Mesendoderm (in vitro differentiated cells): ENCODE measurements around the gene CIDEC.
A peak's percentile ranks its signal among the peaks of the same experiment; 100 is the strongest.

Source experiments
- DNase-seq: peaks from one replicate; pipeline ENCODE4 v3.0.0; 2013
- H2AK5ac ChIP-seq: 2 replicates; pipeline ENCODE4 v1.6.1; 2013; ENCODE audit warnings: low read length, inconsistent platforms
- H2BK120ac ChIP-seq: 2 replicates; pipeline ENCODE4 v1.6.1; 2013; ENCODE audit warnings: low read depth, mild to moderate bottlenecking, low read length, moderate library complexity, mixed read lengths
- H2BK15ac ChIP-seq: replicated peaks from 2 replicates; pipeline ENCODE4 v1.6.1; 2013; ENCODE audit warnings: low read depth, mild to moderate bottlenecking, moderate library complexity
- H2BK5ac ChIP-seq: 2 replicates; pipeline ENCODE4 v1.6.1; 2013; ENCODE audit warnings: low read length, inconsistent platforms
- H3K18ac ChIP-seq: 2 replicates; pipeline ENCODE4 v1.6.1; 2013; ENCODE audit warnings: mild to moderate bottlenecking, low read length, mixed read lengths
- H3K23ac ChIP-seq: one replicate; pipeline ENCODE4 v1.6.1; 2013; ENCODE audit warnings: low read length
- H3K27ac ChIP-seq: 2 replicates; pipeline ENCODE4 v1.5.1; 2013; ENCODE audit warnings: low read depth, mild to moderate bottlenecking, inconsistent platforms, low read length, moderate library complexity
- H3K27me3 ChIP-seq: 2 replicates; pipeline ENCODE4 v1.6.1; 2013; ENCODE audit warnings: low read length, control low read depth, mild to moderate bottlenecking, inconsistent platforms; ENCODE audit not compliant: insufficient read depth, poor library complexity
- H3K36me3 ChIP-seq: 2 replicates; pipeline ENCODE4 v1.6.1; 2013; ENCODE audit warnings: low read length, inconsistent platforms; ENCODE audit not compliant: control insufficient read depth, insufficient read depth
- H3K4ac ChIP-seq: one replicate; pipeline ENCODE4 v1.6.1; 2013; ENCODE audit warnings: low read depth, mild to moderate bottlenecking, low read length, moderate library complexity
- H3K4me1 ChIP-seq: 2 replicates; pipeline ENCODE4 v1.6.1; 2013; ENCODE audit warnings: low read depth, low read length, inconsistent platforms; ENCODE audit not compliant: control insufficient read depth
- H3K4me2 ChIP-seq: 2 replicates; pipeline ENCODE4 v1.6.1; 2013; ENCODE audit warnings: low read length
- H3K4me3 ChIP-seq: 2 replicates; pipeline ENCODE4 v1.5.1; 2013; ENCODE audit warnings: mild to moderate bottlenecking, low read length
- H3K56ac ChIP-seq: one replicate; pipeline ENCODE4 v1.6.1; 2013; ENCODE audit warnings: low read length
- H3K79me1 ChIP-seq: 2 replicates; pipeline ENCODE4 v1.6.1; 2013; ENCODE audit warnings: low read length, inconsistent platforms
- H3K79me2 ChIP-seq: 2 replicates; pipeline ENCODE4 v1.6.1; 2013; ENCODE audit warnings: mild to moderate bottlenecking, low read length; ENCODE audit not compliant: control insufficient read depth, insufficient read depth
- H3K9ac ChIP-seq: 2 replicates; pipeline ENCODE4 v1.6.1; 2013; ENCODE audit warnings: low read length, inconsistent platforms
- H4K5ac ChIP-seq: one replicate; pipeline ENCODE4 v1.6.1; 2013; ENCODE audit warnings: low read length
- H4K8ac ChIP-seq: one replicate; pipeline ENCODE4 v1.6.1; 2013; ENCODE audit warnings: low read depth, mild to moderate bottlenecking, control low read depth, low read length, moderate library complexity
- WGBS: extraction: QIAGEN DNeasy Blood & Tissue Kit; methylation state at CpG from one replicate; pipeline ENCODE4 v1.1.7; 2013; ENCODE audit warnings: low lambda C conversion rate, missing lambda C conversion rate; ENCODE audit not compliant: insufficient coverage; ENCODE audit errors: extremely low coverage; 5-methylcytosine and 5-hydroxymethylcytosine counted together

Gene CIDEC

GRCh38 chr3:9893739-9894138 is 13.7 kb upstream of the CIDEC start:
- peaks cover 11% of the 10 kb centered on the region for H3K79me1 ChIP-seq
- no peak overlapping the region for H3K4ac ChIP-seq
- no peaks in the 10 kb centered on the region for H3K27me3 ChIP-seq
- H4K5ac ChIP-seq: no peak overlapping the region
- no peak overlapping the region for H3K4me3 ChIP-seq
- no peak overlapping the region for H2BK15ac ChIP-seq
- H4K8ac ChIP-seq: no peak overlapping the region
- peaks cover 6% of the 10 kb centered on the region for H3K36me3 ChIP-seq
- H3K4me1 ChIP-seq: no peaks in the 10 kb centered on the region
- no peak overlapping the region for H3K56ac ChIP-seq
- H3K4me2 ChIP-seq: no peak overlapping the region
- no CpG with 5 or more reads among the region's 1 CpG for WGBS
- H3K9ac ChIP-seq: no peak overlapping the region
- no peak overlapping the region for H3K23ac ChIP-seq
- H3K18ac ChIP-seq: no peak overlapping the region
- peaks cover 13% of the 10 kb centered on the region for H3K79me2 ChIP-seq
- DNase-seq: no peak
- no peak overlapping the region for H2BK120ac ChIP-seq
- H3K27ac ChIP-seq: no peak overlapping the region
- H2BK5ac ChIP-seq: no peak overlapping the region
- no peak overlapping the region for H2AK5ac ChIP-seq

- Histone ChIP-seq H4K8ac (peak overlapping the region; percentile 77), H3K27me3 (no peaks in the 10 kb centered on the region), H3K79me2 (peaks cover 13% of the 10 kb centered on the region), H2BK5ac (no peak overlapping the region), H3K18ac (peak overlapping the region; percentile 54), H2AK5ac (no peak overlapping the region), H4K5ac (no peak overlapping the region), H2BK120ac (peak overlapping the region; percentile 0), H3K56ac (peak overlapping the region; percentile 99), H3K4ac (peak overlapping the region; percentile 17), H3K4me1 (no peaks in the 10 kb centered on the region), H3K9ac (peak overlapping the region; percentile 99), H3K79me1 (peaks cover 11% of the 10 kb centered on the region), H3K4me2 (peak overlapping the region; percentile 89), H3K36me3 (peaks cover 6% of the 10 kb centered on the region), H3K4me3 (peak overlapping the region; percentile 98), H2BK15ac (no peak overlapping the region), H3K23ac (peak overlapping the region; percentile 94), H3K27ac (no peak overlapping the region)
- DNase-seq: no peak
- WGBS: no CpG with 5 or more reads among the region's 12 CpGs
Measured at GRCh38 chr3:9891072-9891622, 11.1 kb upstream of the CIDEC start.

- H3K79me2 ChIP-seq: peaks cover 13% of the 10 kb centered on the region
- H4K8ac ChIP-seq: peak within 1 kb of the TSS; percentile 77
- peak; percentile 92 for DNase-seq
- H4K5ac ChIP-seq: no peak within 1 kb of the TSS
- no peak within 1 kb of the TSS for H2AK5ac ChIP-seq
- peak within 1 kb of the TSS; percentile 54 for H3K18ac ChIP-seq
- no CpG with 5 or more reads among the region's 62 CpGs for WGBS
- peak within 1 kb of the TSS; percentile 17 for H3K4ac ChIP-seq
- peaks cover 11% of the 10 kb centered on the region for H3K79me1 ChIP-seq
- peaks cover 6% of the 10 kb centered on the region for H3K36me3 ChIP-seq
- H3K4me2 ChIP-seq: peak within 1 kb of the TSS; percentile 89
- no peak within 1 kb of the TSS for H2BK15ac ChIP-seq
- peak within 1 kb of the TSS; percentile 98 for H3K4me3 ChIP-seq
- H3K4me1 ChIP-seq: no peaks in the 10 kb centered on the region
- no peaks in the 10 kb centered on the region for H3K27me3 ChIP-seq
- H2BK120ac ChIP-seq: peak within 1 kb of the TSS; percentile 0
- H2BK5ac ChIP-seq: peak within 1 kb of the TSS; percentile 92
- peak within 1 kb of the TSS; percentile 99 for H3K56ac ChIP-seq
- H3K9ac ChIP-seq: peak within 1 kb of the TSS; percentile 99
- H3K23ac ChIP-seq: peak within 1 kb of the TSS; percentile 94
- H3K27ac ChIP-seq: peak within 1 kb of the TSS; percentile 48
Measured at GRCh38 chr3:9890249-9891071, 10.4 kb upstream of the CIDEC start, which contains the start of gene JAGN1. JAGN1 (plus strand) TSS chr3:9890610; CDS start chr3:9890723, 113 bp downstream.

DNA sequence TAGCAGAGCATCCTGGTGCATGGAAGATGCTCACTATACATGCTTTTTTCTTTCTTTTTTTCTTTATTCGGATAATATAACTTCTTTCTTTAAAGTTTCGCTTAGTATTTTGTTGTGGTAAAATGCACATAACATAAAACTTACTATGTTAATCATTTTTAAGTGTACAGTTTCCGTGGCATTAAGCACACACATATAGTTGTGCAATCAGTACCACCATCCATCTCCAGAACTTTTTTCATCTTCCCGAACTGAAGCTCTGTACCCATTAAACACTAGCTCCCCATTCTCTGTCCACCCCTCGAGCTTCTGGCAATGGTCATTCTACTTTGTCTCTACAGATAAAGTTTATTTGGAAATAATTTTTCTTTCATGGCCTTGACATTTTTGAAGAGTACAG is 9.4 kb upstream of the CIDEC start:
- Histone ChIP-seq H3K79me2 (peaks cover 13% of the 10 kb centered on the region), H3K27me3 (no peaks in the 10 kb centered on the region), H3K4me1 (no peaks in the 10 kb centered on the region), H2BK5ac (no peak overlapping the region), H2BK15ac (no peak overlapping the region), H3K18ac (no peak overlapping the region), H3K4ac (no peak overlapping the region), H3K23ac (no peak overlapping the region), H3K4me2 (no peak overlapping the region), H2AK5ac (no peak overlapping the region), H3K9ac (no peak overlapping the region), H3K36me3 (peaks cover 6% of the 10 kb centered on the region), H4K8ac (no peak overlapping the region), H2BK120ac (no peak overlapping the region), H3K56ac (no peak overlapping the region), H3K4me3 (no peak overlapping the region), H4K5ac (no peak overlapping the region), H3K79me1 (peaks cover 11% of the 10 kb centered on the region), H3K27ac (no peak overlapping the region)
- WGBS: no CpG with 5 or more reads among the region's 5 CpGs
- no peak for DNase-seq

GRCh38 chr3:9888540-9888939 is 8.5 kb upstream of the CIDEC start:
- Histone ChIP-seq H3K56ac (no peak overlapping the region), H3K18ac (no peak overlapping the region), H3K79me2 (peaks cover 13% of the 10 kb centered on the region), H3K9ac (no peak overlapping the region), H3K27ac (no peak overlapping the region), H2BK15ac (no peak overlapping the region), H3K4me3 (no peak overlapping the region), H3K4me2 (no peak overlapping the region), H4K8ac (no peak overlapping the region), H3K4me1 (no peaks in the 10 kb centered on the region), H3K36me3 (peaks cover 6% of the 10 kb centered on the region), H3K4ac (no peak overlapping the region), H4K5ac (no peak overlapping the region), H3K79me1 (peaks cover 11% of the 10 kb centered on the region), H2BK120ac (no peak overlapping the region), H2BK5ac (no peak overlapping the region), H3K27me3 (no peaks in the 10 kb centered on the region), H2AK5ac (no peak overlapping the region), H3K23ac (no peak overlapping the region)
- whole genome bisulfite sequencing: no CpG with 5 or more reads among the region's 3 CpGs
- no peak for DNase-seq
